GM19351 (cell line): Measurements from ENCODE around the gene SUPT16H.

Experiments used
- ATAC-seq: cut with Tn5 transposase; IDR thresholded peaks from one replicate; pipeline ENCODE4 v1.9.1; 2021; ENCODE audit warnings: mild to moderate bottlenecking, moderate library complexity; ENCODE audit not compliant: unreplicated experiment

SUPT16H gene

DNA sequence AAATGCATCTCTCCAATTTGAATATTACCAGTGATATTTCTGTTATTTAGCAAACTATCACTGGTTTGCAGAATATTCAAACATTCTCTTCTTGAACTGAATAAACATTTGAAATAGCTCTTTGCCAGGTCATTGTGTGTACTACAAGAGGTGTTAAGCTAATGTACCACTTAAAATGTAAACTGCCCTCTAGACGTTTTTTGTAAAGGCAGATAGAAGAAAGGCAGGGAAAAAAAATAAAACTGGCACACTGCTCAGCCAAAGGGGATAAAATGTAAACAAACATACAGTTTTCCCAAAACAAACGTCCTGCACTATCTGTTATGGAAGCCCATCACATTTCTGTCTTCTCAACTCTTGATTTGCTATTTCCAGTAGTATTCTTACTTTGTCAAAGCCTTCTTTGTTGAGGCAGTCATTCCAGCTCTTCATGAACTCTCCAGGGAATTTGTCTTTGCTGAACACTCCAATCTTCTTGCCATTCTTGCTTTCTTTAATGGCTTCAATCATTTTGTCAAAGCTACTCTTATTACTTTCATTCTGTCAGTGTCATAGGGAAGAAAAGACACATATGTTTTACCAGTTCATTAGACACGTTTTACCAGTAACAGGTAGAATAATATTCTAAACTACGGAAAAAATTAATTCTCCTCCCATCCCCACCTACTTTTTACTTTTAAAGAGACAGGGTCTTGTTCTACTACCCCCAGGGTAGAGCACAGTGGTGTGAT lies 13.7 kb downstream of the SUPT16H start:
- ATAC-seq: no peak

DNA sequence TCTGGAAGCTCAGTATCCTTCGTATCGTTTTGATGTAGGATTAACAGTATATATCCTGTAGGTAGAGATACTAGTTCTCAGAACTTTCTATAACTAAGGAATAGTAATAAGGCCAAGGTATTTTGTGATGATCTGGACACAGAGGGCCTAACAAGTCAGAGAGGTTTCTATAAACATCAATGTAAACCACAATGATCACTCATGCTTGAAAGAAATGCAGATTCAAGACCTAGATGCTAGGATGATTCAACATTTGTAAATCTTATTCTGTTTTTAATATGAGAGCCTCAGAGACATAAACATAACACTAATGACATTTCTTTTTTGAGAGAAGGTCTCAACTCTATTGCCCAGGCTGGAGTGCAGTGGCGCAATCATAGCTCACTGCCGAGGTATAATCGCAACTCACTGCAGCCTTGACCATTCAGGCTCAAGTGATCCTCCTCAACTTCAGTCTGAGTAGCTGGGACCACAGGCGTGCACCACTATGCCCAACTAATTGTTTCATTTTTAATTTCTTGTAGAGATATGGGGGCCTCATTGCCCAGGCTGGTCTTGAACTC lies 16.2 kb downstream of the SUPT16H start:
- no peak for ATAC-seq

DNA sequence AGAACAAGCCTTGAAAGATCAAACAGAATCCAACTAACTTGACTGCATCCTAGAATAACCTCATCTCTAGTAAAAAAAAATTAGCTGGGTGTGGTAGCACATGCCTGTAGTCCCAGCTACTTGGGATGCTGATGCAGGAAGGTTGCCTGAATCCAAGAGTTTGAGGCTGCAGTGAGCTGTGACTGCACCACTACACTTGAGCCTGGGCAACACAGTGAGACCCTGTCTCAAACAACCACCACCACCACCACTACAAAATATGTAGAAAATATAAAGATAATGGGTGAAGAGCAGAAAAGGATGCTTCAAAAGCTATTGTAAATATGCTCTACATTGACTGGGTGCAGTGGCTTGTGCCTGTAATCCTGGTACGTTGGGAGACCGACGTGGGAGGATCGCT lies 27.3 kb downstream of the SUPT16H start:
- no peak for ATAC-seq

DNA sequence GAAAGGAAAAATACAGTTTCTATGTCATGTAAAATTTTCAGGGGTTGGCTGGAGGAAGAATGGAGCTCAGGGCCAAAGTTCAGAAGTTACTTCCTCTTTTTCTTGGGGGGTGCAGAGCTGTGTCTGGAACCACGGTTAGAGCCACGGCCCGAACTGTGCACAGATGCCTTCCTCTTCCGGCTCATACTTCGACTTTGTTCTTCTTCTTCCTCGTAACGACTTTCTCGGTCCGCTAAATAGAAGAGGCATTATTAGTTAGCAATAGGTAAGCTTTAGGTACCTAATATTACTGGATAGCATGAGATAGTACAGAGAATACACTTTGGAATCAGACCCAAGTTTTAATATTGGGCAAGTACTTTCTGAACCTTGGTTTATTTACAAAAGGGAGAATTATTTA lies 31.2 kb downstream of the SUPT16H start:
- ATAC-seq: peak; percentile 91

DNA sequence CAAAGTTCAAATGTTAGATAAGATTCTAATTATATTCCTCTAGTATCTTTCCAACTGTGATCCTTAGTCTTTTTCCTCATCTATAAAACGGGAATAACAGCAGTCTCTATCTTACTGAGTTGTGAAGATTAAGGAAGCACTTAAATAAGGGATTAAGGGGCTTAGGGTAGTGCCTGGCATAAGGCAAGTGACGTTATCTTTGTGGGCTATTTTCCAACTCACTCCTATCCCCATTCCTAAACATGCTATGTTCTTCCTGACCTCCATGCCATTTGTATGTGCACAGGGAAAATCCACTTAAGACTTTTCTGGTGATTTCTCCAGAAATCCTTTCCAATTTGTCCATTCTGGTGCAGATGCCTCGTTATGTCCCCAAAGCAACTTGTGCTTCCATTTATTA lies 33.3 kb downstream of the SUPT16H start:
- ATAC-seq: no peak

DNA sequence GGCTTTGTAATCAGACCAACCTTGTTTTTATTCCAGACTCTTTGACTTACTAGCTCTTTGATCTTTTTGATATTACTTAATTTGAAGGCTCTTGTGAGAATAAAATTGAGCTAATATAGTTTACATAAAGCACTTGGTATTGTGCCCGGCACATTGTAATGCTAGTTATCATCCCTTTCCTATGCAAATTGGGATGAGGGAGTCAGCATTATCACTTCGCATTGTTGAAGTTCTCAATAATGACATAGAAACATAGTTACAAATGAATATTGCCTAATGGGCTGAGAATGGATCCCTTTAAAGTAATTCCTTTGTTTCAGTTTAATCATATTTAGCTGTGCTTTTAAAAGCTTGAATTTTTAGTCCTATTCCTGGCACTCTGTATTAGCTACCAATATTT lies 36.6 kb downstream of the SUPT16H start:
- ATAC-seq: no peak

DNA sequence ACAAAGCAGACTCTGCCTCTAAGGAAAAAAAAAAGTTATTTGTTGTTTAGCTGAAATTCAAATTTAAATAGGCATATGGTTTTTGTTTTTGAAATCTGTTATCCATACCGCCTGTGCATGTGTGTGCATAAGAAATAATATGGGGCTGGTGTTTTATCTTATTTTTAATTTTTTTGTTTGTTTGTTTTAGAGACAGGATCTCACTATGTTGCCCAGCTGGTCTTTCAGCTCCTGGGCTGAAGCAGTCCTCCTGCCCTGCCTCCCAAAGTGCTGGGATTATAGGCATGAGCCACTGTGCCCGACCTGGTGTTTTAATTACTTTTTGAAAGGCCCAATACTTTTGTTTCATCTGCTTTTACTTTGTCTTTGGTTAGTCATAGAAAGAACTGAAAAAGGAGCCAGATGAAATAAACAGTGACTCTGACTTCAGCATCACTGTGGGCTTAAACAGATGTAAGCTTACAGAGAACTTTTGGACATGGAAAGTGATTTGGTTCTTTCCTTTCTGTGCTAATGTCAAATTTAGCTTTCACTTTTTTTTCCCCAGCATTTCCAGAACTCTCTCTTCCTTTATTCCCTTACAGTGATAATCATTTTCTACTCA lies 37.2 kb downstream of the SUPT16H start:
- no peak for ATAC-seq

DNA sequence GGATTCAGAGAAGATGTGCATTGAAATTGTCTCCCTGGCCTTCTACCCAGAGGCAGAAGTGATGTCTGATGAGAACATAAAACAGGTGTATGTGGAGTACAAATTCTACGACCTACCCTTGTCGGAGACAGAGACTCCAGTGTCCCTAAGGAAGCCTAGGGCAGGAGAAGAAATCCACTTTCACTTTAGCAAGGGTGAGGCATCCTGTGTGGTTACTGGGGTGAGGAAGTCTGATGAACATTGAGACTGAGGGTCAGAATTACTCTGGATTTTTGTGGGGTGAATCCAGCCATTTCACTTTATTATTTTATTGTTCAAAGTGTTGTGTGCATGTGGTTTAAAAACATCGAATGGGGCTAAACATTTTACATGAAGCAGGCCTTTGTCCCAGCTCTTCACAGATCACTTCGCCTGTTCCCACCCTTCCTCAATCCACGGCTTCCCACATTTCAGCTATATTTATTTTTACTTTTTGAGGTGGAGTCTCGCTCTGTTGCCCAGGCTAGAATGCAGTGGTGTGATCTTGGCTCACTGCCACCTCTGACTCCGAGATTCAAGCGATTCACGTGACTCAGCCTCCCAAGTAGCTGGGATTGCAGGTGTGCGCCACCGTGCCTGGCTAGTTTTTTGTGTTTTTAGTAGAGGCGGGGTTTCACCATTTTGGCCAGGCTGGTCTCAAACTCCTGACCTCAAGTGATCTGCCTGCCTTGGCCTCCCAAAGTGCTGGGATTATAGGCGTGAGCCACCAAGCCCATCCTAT lies 40.6 kb downstream of the SUPT16H start:
- ATAC-seq: no peak

DNA sequence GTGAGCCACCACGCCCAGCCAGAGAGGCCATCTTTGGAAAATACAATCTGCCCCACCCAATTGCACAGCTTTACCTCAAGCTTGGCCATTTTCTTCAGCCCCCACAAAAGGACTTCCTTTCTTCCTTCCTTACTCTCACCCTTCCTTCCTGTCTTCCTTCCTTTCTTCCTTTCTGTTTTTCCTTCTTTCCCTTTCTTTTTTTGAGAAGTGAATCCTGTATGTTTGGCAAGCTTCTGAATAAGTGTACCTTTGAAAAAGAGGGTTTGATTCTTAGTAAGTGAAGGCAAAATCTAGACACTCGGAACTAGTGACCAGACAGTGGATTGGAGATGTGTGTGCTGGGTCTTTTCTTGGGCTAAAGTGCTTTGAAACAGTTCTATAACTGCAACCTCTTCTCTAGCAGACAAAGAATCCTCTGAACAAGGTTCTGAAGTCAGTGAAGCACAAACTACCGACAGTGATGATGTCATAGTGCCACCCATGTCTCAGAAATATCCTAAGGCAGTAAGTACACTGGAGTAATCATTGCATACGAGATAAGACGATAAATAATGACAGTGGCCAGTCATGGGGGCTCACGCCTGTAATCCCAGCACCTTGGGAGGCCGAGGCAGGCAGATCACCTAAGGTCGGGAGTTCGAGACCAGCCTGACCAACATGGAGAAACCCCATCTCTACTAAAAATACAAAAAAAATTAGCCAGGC lies 49.5 kb downstream of the SUPT16H start:
- ATAC-seq: no peak

DNA sequence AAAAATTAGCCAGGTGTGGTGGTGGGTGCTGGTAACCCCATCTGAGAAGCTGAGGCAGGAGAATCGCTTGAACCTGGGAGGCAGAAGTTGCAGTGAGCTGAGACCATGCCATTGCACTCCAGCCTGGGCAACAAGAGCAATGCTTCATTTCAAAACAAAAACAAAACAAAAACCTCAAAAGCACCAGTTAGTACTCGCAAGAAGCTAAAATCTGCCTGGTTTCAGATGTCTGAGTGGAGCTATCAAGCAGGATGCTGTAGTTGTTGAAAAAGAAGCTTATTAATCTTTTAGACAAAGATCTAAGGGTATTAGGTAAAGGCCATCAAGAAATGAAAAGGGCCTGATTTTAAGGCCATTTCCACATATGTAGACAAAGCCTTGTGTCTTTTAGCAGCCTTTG lies 50.9 kb downstream of the SUPT16H start:
- no peak for ATAC-seq

DNA sequence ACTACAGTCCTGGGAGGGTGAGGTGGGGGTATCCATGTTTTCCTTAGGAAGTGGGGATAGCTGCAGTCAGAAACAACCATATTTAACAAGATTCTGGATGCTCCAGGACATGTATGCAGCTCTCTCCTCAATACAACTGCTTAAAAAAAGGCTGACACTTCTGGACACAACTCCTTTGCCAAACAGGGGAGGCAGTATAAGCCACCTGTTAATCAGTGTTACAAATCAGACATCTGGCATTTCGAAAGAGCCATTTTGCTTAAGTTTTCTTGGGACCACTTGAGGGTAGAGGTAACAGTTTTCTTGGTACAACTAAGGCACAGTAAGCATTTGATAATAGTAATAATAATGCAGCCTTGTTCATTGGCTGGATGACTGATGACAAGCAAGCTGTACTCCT lies 56.8 kb downstream of the SUPT16H start:
- ATAC-seq: no peak

DNA sequence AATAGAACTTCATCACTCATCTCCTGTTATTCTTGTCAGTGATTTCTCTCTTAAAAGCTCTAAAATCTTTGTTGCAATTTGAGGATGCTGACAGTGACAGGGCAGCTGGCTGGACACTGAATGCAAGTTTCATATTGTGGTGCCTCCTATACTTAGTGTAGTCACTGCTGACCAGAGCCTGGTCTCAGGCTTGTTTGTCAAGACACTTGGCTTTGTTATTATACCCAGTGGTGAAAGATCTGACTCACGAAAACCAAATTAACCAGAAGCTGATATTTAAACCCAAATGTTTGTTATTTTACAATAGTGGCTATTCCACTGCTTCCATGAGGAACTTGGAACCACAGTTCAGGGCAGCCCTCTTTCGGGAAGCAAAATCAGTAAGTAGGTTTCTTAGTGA lies 61.1 kb downstream of the SUPT16H start:
- no peak for ATAC-seq

DNA sequence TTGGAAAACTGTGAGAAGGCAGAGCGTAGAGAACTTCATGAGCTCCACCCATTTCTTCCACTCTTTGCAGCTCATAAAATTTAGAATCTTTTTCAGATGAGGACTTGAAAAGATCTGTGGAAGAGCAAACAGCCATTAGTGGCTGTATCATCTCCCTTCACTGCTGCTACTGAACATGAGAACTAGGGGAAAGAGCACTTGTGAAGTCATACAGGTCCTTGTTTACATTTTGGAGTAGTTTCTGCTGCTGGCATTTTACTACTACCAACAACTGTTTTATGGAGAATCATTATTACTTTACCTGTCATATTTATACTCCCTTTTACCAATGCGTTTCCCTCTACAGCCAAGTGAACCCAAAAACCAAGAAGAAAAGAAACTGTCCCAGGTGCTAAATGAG lies 62.9 kb downstream of the SUPT16H start:
- no peak for ATAC-seq

DNA sequence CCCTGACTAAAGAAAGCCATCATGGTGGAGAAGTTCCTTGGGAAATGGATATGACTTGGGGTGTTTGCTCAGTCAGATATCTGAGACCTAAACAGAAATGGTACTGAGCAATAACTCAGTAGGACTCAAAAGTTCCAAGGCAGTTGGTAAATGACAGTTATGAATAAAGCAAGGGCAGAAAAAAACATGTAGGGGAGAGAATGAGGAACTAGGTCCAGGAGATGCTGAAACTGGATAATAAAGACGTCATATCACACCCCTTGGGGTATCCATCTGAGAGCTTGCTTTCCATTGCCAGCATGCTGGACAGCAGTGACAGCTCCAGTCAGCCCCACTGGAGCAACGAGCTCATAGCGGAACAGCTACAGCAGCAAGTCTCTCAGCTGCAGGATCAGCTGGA lies 66.4 kb downstream of the SUPT16H start:
- ATAC-seq: peak; percentile 64

DNA sequence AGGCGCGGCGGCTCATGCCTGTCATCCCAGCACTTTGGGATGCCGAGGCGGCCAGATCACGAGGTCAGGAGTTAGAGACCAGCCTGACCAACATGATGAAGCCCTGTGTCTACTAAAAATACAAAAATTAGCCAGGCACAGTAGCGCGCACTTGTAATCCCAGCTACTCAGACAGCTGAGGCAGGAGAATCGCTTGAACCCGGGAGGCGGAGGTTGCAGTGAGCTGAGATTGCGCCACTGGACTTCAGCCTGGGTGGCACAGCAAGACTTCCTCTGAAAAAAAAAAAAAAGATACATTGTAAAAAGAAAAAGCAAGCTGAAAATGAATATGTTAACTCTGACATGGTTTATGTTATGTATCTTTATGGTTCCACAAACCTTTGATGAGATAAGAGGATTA lies 70.3 kb downstream of the SUPT16H start:
- ATAC-seq: no peak

DNA sequence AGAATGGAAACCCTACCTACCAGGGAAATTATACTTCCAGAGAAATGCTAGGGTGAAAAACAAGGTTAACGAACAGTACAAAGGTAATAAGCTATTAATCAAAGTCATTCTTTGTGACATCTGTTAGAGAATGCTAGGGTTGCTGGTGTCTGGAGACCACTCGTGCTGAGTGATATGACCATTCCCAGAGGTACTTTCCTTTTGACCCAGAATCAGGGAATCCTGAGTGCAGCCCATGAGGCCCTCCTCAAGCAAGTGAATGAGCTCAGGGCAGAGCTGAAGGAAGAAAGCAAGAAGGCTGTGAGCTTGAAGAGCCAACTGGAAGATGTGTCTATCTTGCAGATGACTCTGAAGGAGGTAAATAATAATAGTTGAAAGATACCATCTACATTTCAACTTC lies 72.2 kb downstream of the SUPT16H start:
- no peak for ATAC-seq

DNA sequence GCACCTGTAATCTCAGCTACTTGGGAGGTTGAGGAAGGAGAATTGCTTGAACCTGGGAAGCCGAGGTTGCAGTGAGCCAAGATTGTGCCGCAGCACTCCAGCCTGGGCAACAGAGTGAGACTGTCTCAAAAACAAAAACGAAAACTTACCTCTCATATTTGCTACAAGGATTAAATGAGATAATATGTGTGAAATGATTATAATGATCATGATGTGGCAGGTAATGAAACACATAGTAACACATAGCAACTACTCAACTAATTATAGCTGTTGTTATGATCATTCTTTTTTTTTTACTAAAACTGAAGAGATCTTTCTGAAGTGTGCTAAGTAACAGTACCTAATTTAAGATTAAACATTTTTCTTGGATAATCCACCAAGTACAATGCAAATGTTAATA lies 73.9 kb downstream of the SUPT16H start:
- ATAC-seq: no peak

DNA sequence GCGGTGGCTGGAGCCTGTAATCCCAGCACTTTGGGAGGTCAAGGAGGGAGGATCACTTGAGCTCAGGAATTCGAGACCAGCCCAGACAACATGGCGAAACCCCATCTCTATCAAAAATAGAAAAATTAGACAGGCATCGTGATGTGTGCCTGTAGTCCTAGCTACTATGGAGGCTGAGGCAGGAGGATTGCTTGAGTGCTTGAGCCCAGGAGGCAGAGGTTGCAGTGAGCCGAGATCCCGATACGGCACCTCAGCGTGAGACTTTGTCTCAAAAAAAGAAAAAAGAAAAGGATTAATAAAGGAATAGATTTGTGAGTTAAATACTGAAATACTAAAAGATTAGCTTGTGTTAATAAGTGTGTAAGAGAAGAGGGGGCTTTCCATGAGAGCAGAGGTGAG lies 74.6 kb downstream of the SUPT16H start:
- no peak for ATAC-seq

DNA sequence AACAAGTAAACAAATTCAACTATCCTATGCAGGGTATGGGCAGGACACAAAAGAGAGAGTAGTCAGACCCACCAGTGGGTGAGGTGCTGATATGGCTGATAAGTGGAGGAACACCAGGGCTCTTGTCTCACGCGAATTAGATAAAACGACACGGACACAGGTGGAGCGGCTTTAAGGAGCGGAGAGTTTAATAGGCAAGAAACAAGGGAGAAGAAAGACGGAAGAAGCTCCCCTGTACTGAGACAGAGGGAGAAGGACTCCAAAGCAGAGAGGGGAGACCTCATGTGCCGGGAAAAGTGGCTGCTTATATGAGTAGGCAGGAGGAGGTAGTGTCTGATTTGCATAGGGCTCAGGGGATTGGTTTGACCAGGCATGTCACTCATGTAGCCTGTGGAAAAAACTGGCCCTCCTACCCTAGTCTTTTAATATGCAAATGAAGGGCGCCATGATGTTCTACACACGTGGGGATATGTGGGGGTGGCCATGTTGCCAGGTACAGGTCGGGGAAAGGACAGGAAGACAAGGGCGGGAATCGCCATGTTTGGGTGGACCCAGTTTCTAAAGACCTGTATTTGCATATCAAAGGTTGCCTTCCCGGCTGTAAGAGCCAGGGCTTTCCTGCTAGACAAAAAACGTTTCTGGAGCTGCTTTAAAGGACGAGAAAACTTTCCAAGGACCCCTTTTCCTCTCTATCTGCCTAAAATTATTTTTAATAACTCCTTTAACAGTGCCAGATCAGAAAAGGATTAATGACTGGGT lies 75.2 kb downstream of the SUPT16H start:
- peak; percentile 82 for ATAC-seq

DNA sequence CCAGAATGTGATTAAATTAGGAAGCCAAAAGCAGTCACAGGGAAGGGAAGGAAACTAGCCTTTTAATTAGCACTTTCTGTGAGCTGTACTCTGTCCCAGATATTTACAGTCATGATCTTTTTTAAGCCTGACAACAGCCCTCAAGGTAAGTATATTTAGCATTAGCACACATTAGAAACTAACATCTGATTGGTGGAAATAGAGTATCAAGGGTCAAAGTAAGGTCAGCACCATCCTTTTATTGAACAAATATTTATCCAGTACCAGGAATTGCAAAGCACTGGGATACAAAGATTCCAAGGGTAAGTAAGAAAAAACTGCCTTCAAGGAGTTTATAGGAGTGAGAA lies 75.7 kb downstream of the SUPT16H start:
- peak; percentile 42 for ATAC-seq

DNA sequence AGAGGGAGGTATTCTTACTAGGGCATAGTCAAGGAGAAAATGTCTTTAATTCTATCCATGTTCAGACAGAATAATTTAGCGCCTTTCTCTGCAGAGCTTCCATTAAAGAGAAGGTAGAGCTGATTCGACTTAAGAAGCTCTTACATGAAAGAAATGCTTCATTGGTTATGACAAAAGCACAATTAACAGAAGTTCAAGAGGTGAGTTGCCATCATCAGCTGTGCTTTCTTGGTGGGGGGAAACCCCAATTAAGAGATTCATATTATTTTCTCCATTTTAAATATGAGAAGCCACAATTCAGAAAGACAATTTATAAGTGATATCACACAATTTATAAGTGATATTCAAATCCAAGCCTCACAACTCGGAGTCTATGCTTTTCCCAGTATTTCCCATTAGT lies 76.2 kb downstream of the SUPT16H start:
- ATAC-seq: no peak
